OCI-LY7 (cell line): Measurements from ENCODE around the gene EPB41L2.

ENCODE experiments used
- EZH2phosphoT487 ChIP-seq: fragments of 200-600 bp; sonication (generic); IDR thresholded peaks from 2 replicates; pipeline ENCODE4 v1.6.1; 2018; ENCODE audit warnings: low read depth, borderline replicate concordance, mild to moderate bottlenecking, mixed run types, antibody characterized with exemption, low read length, moderate library complexity, mixed read lengths
- TF ChIP-seq, protein P1 (sequence below): fragments of 200-600 bp; sonication (generic); conservative IDR thresholded peaks from 2 replicates; pipeline ENCODE4 v1.5.1; 2014; ENCODE audit warnings: mild to moderate bottlenecking, antibody characterized with exemption, low read length, moderate library complexity, mixed read lengths

GRCh38 chr6:130862370-130862769 lies 200.7 kb downstream of the EPB41L2 start:
- TF ChIP-seq, protein P1, sequence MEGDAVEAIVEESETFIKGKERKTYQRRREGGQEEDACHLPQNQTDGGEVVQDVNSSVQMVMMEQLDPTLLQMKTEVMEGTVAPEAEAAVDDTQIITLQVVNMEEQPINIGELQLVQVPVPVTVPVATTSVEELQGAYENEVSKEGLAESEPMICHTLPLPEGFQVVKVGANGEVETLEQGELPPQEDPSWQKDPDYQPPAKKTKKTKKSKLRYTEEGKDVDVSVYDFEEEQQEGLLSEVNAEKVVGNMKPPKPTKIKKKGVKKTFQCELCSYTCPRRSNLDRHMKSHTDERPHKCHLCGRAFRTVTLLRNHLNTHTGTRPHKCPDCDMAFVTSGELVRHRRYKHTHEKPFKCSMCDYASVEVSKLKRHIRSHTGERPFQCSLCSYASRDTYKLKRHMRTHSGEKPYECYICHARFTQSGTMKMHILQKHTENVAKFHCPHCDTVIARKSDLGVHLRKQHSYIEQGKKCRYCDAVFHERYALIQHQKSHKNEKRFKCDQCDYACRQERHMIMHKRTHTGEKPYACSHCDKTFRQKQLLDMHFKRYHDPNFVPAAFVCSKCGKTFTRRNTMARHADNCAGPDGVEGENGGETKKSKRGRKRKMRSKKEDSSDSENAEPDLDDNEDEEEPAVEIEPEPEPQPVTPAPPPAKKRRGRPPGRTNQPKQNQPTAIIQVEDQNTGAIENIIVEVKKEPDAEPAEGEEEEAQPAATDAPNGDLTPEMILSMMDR = no peak
- no peak for TF ChIP-seq EZH2phosphoT487
